Osteocyte (in vitro differentiated cells): ENCODE data around the gene PRR29. TPM values are rescaled to one million over a fixed set of nuclear protein-coding genes. Genes with fewer than 3 reads are reported as not detected.
"Not testable (repeated sequence)": the region's sequence is repeated elsewhere in the genome, so short reads cannot be mapped to it uniquely, and the experiment has no call there.

Experiments used
- DNase-seq: peaks from one replicate; pipeline ENCODE4 v3.0.0; 2021; ENCODE audit warnings: mixed read lengths; ENCODE audit not compliant: unreplicated experiment; ENCODE audit errors: extremely low spot score
- H3K27ac Mint-ChIP-seq: one replicate; pipeline ENCODE4 v1.8.0; 2021; ENCODE audit warnings: mild to moderate bottlenecking, mixed read lengths; ENCODE audit not compliant: unreplicated experiment
- H3K27me3 Mint-ChIP-seq: one replicate; pipeline ENCODE4 v1.8.0; 2021; ENCODE audit warnings: mixed read lengths; ENCODE audit not compliant: unreplicated experiment
- H3K36me3 Mint-ChIP-seq: one replicate; pipeline ENCODE4 v1.8.0; 2021; ENCODE audit warnings: mixed read lengths; ENCODE audit not compliant: unreplicated experiment
- H3K4me1 Mint-ChIP-seq: one replicate; pipeline ENCODE4 v1.8.0; 2021; ENCODE audit warnings: mixed read lengths; ENCODE audit not compliant: unreplicated experiment
- H3K4me3 Mint-ChIP-seq: one replicate; pipeline ENCODE4 v1.8.0; 2021; ENCODE audit warnings: mild to moderate bottlenecking, moderate library complexity, mixed read lengths; ENCODE audit not compliant: unreplicated experiment
- H3K9me3 Mint-ChIP-seq: one replicate; pipeline ENCODE4 v1.8.0; 2021; ENCODE audit warnings: mixed read lengths; ENCODE audit not compliant: unreplicated experiment
- total RNA-seq: library from RNA; stranded (reverse); gene quantifications from 2 replicates; pipeline ENCODE4 v1.2.1, GENCODE V29; 2021
- TF ChIP-seq, protein P1 (sequence below): fragments of 200-600 bp; sonication (generic); IDR thresholded peaks from 2 replicates; pipeline ENCODE4 v1.5.0; 2021; ENCODE audit warnings: antibody characterized with exemption, mild to moderate bottlenecking, moderate library complexity

PRR29 gene
- total RNA-seq, 1 donor from 2014 or later = not detected

DNA sequence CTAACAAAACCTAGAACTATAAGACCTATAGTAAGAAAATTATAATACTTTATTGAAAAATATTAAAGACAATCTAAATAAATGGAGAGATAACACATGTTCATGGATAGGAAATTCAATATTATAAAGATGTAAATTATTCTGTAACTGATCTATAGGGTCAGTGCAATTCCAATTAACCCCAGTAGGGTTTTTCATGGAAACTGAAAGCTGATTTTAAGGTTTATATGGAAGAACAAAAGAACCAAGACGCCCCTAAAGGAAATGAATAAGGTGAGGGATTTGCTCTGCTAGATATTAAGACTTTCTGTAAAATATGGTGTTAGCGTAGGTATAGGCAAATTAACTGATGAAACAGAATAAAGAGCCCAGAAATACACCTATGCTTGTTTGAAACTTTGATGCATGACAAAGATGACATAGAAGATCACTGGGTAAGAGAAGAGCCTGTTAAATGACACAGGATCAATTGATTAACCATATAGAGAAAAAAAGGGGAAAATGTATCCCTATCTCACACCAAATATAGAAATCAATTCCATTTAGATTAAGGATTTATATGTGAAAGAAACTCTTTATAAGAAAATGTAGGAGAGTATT, 19.3 kb downstream of the PRR29 start:
- Mint-ChIP-seq H3K4me1 (peaks cover 8% of the 10 kb centered on the region), H3K27me3 (peaks cover 42% of the 10 kb centered on the region), H3K36me3 (no peaks in the 10 kb centered on the region), H3K27ac (no peak overlapping the region), H3K4me3 (no peak overlapping the region), H3K9me3 (no peaks in the 10 kb centered on the region)
- DNase-seq = no peak
- TF ChIP-seq, protein P1, sequence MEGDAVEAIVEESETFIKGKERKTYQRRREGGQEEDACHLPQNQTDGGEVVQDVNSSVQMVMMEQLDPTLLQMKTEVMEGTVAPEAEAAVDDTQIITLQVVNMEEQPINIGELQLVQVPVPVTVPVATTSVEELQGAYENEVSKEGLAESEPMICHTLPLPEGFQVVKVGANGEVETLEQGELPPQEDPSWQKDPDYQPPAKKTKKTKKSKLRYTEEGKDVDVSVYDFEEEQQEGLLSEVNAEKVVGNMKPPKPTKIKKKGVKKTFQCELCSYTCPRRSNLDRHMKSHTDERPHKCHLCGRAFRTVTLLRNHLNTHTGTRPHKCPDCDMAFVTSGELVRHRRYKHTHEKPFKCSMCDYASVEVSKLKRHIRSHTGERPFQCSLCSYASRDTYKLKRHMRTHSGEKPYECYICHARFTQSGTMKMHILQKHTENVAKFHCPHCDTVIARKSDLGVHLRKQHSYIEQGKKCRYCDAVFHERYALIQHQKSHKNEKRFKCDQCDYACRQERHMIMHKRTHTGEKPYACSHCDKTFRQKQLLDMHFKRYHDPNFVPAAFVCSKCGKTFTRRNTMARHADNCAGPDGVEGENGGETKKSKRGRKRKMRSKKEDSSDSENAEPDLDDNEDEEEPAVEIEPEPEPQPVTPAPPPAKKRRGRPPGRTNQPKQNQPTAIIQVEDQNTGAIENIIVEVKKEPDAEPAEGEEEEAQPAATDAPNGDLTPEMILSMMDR = peak; percentile 23

DNA sequence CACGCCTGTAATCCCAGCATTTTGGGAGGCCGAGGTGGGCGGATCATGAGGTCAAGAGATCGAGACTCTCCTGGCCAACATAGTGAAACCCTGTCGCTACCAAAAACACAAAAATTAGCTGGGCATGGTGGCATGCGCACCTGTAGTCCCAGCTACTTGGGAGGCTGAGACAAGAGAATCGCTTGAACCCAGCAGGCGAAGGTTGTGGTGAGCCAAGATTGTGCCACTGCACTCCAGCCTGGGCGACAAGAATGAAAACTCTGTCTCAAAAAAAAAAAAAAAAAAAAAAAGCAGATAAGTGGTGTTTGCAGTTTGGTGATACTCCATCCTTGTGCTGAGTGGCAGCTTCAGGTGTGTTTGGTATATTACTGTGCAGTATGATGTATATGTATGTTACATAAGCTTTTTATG, 21.4 kb downstream of the PRR29 start:
- not testable (repeated sequence) for H3K27ac Mint-ChIP-seq, H3K4me1 Mint-ChIP-seq, H3K4me3 Mint-ChIP-seq, H3K9me3 Mint-ChIP-seq, H3K36me3 Mint-ChIP-seq, DNase-seq
- peaks cover 35% of the 10 kb centered on the region for H3K27me3 Mint-ChIP-seq

DNA sequence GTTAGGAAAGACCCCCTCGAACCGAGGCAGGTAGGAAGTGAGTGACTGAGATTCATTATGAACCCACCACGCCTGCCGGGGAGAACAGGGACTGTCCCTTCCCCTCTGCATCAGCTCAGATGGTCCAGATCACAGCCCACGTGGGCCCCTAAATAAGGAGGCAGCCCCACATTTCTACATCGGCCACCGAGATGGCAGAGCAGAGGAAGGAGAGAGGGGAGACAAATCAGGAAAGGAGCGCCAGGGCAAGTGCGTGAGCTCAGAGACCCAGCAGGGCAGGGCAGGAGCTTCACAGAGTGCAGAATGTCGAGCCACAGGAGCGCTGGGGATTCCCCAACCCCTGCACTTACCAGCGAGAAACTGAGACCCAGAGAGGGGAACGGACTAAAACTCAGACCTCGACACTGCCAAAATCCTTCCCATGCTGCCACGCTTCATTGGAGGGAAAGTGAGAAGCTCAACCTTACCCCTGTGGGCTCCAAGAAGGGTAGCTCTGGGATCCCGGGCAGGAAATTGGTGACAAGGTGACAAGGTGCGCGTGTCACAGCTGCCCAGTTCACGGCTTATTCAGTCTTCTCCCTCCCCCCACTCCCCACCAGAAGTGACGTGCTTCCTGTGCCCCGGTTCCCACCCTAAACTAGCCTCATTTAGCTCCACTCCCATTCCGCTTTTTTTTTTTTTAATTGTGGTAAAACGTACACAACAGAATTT, 22.1 kb downstream of the PRR29 start, which contains the start of gene ICAM2:
ICAM2 (minus strand) TSS at position 578 of the 711 bp plus-strand sequence. CDS start 13,942 bp downstream, outside the sequence.
- Mint-ChIP-seq H3K9me3 (no peaks in the 10 kb centered on the region), H3K4me1 (no peaks in the 10 kb centered on the region), H3K27ac (no peak within 1 kb of the TSS), H3K36me3 (no peaks in the 10 kb centered on the region), H3K4me3 (no peak within 1 kb of the TSS), H3K27me3 (peaks cover 33% of the 10 kb centered on the region)
- DNase-seq = no peak
- TF ChIP-seq, protein P1 = no peak

DNA sequence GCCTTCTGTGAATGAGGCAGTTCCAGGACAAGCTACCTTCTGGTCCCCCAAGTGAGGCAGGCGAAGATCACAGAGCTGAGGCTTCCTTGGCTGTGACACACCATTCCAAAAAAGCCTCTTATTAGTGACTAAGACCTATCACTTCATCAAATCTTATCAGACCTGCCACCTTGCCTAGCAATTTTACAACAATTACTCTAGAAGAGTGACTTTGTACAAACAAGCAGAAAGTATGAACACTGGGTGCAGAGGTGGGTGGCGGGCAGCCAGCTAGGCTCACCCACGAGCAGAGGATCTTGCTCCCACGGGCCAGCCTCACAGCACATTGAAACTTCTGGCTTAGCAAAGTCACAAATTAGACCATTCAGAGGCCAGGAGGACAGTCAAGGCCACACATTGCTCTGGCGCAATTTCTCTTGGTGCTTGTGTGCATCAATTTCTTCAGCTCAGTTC, 24.5 kb downstream of the PRR29 start:
- no peak for DNase-seq
- TF ChIP-seq, protein P1 = no peak
- Mint-ChIP-seq H3K4me3 (no peak overlapping the region), H3K9me3 (no peaks in the 10 kb centered on the region), H3K27me3 (peaks cover 17% of the 10 kb centered on the region), H3K4me1 (peaks cover 4% of the 10 kb centered on the region), H3K36me3 (no peaks in the 10 kb centered on the region), H3K27ac (no peak overlapping the region)

DNA sequence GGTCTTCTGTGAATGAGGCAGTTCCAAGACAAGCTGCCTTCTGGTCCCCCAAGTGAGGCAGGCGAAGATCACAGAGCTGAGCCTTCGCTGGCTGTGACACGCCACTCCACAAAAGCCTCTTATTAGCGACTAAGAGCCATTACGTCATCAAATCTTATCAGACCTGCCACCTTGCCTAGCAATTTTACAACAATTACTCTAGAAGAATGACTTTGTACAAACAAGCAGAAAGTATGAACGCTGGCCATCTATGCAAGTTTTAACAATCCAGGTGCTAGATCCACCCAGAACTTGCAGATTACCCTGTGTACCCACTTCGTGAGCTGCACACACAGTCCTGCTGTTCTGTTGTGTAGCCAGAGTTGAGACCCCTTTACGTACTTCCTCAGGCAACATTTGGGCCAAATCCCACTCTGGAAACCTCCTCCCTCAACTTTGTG, 26.1 kb downstream of the PRR29 start:
- no peak for DNase-seq
- TF ChIP-seq, protein P1 = no peak
- Mint-ChIP-seq H3K9me3 (no peaks in the 10 kb centered on the region), H3K4me1 (peaks cover 4% of the 10 kb centered on the region), H3K4me3 (no peak overlapping the region), H3K27ac (no peak overlapping the region), H3K27me3 (peaks cover 18% of the 10 kb centered on the region), H3K36me3 (no peaks in the 10 kb centered on the region)
